ENCODE results near the gene RARG.

The RARG gene

DNA sequence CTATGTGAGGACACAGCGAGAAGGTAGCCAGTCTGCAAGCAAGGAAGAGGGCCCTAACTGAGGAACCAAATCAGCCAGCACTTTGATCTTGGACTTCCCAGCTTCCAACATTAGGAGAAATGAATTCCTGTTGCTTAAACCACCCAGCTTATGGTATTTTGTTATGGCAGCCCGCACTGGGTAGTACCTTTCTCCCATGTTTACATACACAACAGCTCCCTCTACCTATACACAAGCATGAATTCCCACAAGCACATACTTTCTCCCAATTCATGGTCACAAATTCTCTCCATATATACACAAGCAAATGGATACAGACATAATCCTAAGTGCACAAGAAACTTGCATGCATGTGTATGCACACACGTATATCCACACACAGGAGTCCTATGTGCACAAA, 32.3 kb downstream of the RARG start:
- H3K36me3 Mint-ChIP-seq (ENCODE audit: low read depth): peaks cover 62% of the 10 kb centered on the region
- peak overlapping the region; percentile 41 for H3K27ac Mint-ChIP-seq
- no peaks in the 10 kb centered on the region for H3K27me3 Mint-ChIP-seq (ENCODE audit: low read depth)
- peaks cover 55% of the 10 kb centered on the region for H3K4me1 Mint-ChIP-seq (ENCODE audit: low read depth)
- H3K9me3 Mint-ChIP-seq: no peaks in the 10 kb centered on the region
- H3K4me3 Mint-ChIP-seq: peak overlapping the region; percentile 67

DNA sequence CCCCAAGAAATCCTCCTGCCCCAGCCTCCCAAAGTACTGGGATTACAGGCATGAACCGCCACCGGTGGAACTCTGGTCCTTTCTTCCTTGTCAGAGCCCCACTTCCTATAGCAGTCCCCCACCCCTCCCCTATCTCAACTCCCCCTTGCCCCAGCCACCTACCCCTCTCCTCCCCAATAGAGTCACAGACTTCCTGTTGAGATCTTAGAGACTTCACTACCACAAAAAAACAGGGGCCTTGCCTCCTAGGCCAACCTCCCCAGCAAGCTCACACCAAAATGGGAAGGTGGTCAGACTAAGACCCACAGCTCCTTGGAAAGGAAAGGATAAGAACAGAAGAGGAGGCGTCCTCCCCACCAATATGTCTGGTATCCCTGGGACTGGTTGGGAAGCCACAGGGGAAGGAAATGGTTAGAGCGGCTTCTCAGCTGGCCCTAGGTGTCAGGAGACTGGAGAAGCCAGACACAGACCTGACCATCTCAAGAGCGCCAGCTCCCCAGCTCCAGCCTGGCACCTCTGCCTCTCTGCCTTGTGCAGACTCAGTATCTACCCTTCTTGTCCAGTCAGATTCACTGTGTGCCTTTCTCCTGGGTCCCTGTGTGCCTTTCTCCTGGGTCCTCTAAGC, 33.4 kb downstream of the RARG start:
- peaks cover 50% of the 10 kb centered on the region for H3K4me1 Mint-ChIP-seq (ENCODE audit: low read depth)
- peaks cover 65% of the 10 kb centered on the region for H3K36me3 Mint-ChIP-seq (ENCODE audit: low read depth)

GRCh38 chr12:53197011-53197640, 34.9 kb downstream of the RARG start:
- peak overlapping the region; percentile 55 for H3K4me3 Mint-ChIP-seq
- H3K36me3 Mint-ChIP-seq (ENCODE audit: low read depth): peaks cover 74% of the 10 kb centered on the region
- peak overlapping the region; percentile 62 for H3K27ac Mint-ChIP-seq

More for the DNA sequence above, 33.4 kb downstream of the RARG start:
- H3K27ac Mint-ChIP-seq: peak overlapping the region; percentile 71
- no peaks in the 10 kb centered on the region for H3K27me3 Mint-ChIP-seq (ENCODE audit: low read depth)
- H3K9me3 Mint-ChIP-seq: no peaks in the 10 kb centered on the region
- H3K4me3 Mint-ChIP-seq: peak overlapping the region; percentile 70

GRCh38 chr12:53196486-53196885, 35.5 kb downstream of the RARG start:
- Mint-ChIP-seq H3K9me3 (no peaks in the 10 kb centered on the region), H3K27me3 (ENCODE audit: low read depth) (no peaks in the 10 kb centered on the region), H3K27ac (peak overlapping the region; percentile 62), H3K4me3 (peak overlapping the region; percentile 28), H3K36me3 (ENCODE audit: low read depth) (peaks cover 80% of the 10 kb centered on the region), H3K4me1 (ENCODE audit: low read depth) (peaks cover 51% of the 10 kb centered on the region)

More at GRCh38 chr12:53197011-53197640, 34.9 kb downstream of the RARG start:
- H3K9me3 Mint-ChIP-seq: no peaks in the 10 kb centered on the region
- H3K27me3 Mint-ChIP-seq (ENCODE audit: low read depth): no peaks in the 10 kb centered on the region
- peaks cover 50% of the 10 kb centered on the region for H3K4me1 Mint-ChIP-seq (ENCODE audit: low read depth)

GRCh38 chr12:53195516-53196420, 36.2 kb downstream of the RARG start:
- Mint-ChIP-seq H3K4me3 (no peak overlapping the region), H3K36me3 (ENCODE audit: low read depth) (peaks cover 82% of the 10 kb centered on the region), H3K27ac (peak overlapping the region; percentile 72), H3K4me1 (ENCODE audit: low read depth) (peaks cover 48% of the 10 kb centered on the region), H3K27me3 (ENCODE audit: low read depth) (no peaks in the 10 kb centered on the region), H3K9me3 (no peaks in the 10 kb centered on the region)

DNA sequence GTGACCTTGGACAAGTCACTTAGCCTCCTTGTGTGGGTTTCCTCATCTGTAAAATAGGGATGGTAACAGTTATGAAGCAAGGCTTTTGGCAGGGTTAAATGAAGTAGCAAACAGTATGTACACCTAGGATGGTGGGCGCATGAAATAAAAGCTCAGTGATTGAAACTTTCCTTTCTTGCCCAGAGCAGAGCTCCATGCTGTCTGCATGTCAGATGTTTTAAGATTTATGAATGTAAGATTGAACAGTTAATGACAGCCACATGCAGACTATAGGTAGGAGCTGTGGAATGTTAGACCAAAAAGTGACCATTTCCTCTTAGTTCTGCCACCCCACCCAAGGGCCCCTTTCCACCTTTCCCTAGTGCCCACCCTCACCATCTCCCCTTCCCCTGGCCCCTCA, 37.0 kb downstream of the RARG start:
- H3K36me3 Mint-ChIP-seq (ENCODE audit: low read depth): peaks cover 77% of the 10 kb centered on the region
- H3K27ac Mint-ChIP-seq: no peak overlapping the region
- H3K4me1 Mint-ChIP-seq (ENCODE audit: low read depth): peaks cover 41% of the 10 kb centered on the region
- no peaks in the 10 kb centered on the region for H3K9me3 Mint-ChIP-seq
- H3K4me3 Mint-ChIP-seq: no peak overlapping the region
- no peaks in the 10 kb centered on the region for H3K27me3 Mint-ChIP-seq (ENCODE audit: low read depth)

DNA sequence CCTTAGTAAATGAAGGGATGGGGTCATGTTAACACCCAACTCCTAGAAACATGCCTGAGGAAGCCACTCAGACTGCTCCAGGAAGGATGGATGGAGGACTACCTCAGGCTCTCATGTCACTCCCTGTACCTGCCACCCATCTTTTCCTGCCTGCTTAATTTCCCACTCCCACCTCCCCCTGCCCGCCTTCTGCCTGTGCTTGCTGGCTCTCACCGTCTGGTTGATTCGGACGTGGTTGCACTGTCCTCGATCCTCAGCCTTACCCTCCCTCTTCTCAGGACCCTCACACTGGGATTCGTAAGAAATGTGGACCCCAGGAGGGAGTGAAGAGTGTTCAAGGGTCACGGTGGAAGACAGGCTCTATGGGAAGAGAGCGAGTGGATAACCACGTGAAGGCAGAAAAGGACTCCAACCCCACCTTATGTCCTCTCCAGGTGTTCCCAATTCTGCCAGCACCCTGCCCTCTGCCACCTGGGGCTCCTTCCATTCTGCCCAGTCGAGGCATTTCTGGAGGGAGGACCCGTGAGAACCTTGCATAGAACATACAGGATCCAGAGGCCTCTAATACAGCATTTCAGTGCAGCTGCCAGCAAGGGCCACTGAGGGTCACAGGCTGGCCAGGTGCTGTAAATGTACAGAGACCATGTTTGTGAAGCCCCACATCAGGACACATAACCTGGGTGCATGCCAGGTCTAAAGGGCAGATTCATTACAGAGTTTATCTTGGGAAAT, 37.9 kb downstream of the RARG start:
- H3K27ac Mint-ChIP-seq: no peak overlapping the region
- peaks cover 36% of the 10 kb centered on the region for H3K4me1 Mint-ChIP-seq (ENCODE audit: low read depth)
- H3K4me3 Mint-ChIP-seq: no peak overlapping the region
- no peaks in the 10 kb centered on the region for H3K9me3 Mint-ChIP-seq
- H3K27me3 Mint-ChIP-seq (ENCODE audit: low read depth): no peaks in the 10 kb centered on the region
- H3K36me3 Mint-ChIP-seq (ENCODE audit: low read depth): peaks cover 72% of the 10 kb centered on the region

GRCh38 chr12:53193040-53193439, 39.0 kb downstream of the RARG start:
- Mint-ChIP-seq H3K27ac (peak overlapping the region; percentile 38), H3K4me1 (ENCODE audit: low read depth) (peaks cover 26% of the 10 kb centered on the region), H3K27me3 (ENCODE audit: low read depth) (no peaks in the 10 kb centered on the region), H3K36me3 (ENCODE audit: low read depth) (peaks cover 75% of the 10 kb centered on the region), H3K4me3 (no peak overlapping the region), H3K9me3 (no peaks in the 10 kb centered on the region)

DNA sequence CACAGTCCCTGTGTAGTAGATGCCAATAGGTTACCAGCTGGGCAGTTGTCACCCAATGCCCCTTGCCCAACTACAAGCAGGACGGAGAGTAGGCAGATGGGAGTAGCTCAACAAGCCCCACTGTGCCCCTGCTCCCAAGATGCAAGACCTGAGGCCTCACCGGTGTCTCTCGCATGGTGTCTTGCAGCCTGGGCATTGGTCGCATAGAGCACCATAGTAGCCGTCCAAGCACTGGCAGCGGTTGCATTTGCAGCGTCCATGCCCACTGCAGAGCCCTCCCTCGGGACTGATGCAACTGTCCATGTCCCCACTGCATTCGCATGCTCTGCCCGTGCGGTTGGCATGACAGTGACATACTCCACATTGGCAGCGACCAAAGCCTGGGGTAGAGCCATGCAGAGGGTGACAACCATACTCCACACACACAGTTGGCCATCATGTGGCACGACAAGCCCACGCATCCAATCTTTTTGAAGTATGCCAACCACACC, 39.4 kb downstream of the RARG start:
- no peaks in the 10 kb centered on the region for H3K27me3 Mint-ChIP-seq (ENCODE audit: low read depth)
- H3K4me1 Mint-ChIP-seq (ENCODE audit: low read depth): peaks cover 22% of the 10 kb centered on the region
- H3K36me3 Mint-ChIP-seq (ENCODE audit: low read depth): peaks cover 77% of the 10 kb centered on the region
- no peak overlapping the region for H3K4me3 Mint-ChIP-seq
- no peaks in the 10 kb centered on the region for H3K9me3 Mint-ChIP-seq
- no peak overlapping the region for H3K27ac Mint-ChIP-seq

- Mint-ChIP-seq H3K36me3 (ENCODE audit: low read depth) (peaks cover 79% of the 10 kb centered on the region), H3K4me3 (no peak overlapping the region), H3K27me3 (ENCODE audit: low read depth) (no peaks in the 10 kb centered on the region), H3K9me3 (no peaks in the 10 kb centered on the region), H3K4me1 (ENCODE audit: low read depth) (peaks cover 20% of the 10 kb centered on the region), H3K27ac (no peak overlapping the region)
Measured at GRCh38 chr12:53191885-53192530, 40.0 kb downstream of the RARG start.

DNA sequence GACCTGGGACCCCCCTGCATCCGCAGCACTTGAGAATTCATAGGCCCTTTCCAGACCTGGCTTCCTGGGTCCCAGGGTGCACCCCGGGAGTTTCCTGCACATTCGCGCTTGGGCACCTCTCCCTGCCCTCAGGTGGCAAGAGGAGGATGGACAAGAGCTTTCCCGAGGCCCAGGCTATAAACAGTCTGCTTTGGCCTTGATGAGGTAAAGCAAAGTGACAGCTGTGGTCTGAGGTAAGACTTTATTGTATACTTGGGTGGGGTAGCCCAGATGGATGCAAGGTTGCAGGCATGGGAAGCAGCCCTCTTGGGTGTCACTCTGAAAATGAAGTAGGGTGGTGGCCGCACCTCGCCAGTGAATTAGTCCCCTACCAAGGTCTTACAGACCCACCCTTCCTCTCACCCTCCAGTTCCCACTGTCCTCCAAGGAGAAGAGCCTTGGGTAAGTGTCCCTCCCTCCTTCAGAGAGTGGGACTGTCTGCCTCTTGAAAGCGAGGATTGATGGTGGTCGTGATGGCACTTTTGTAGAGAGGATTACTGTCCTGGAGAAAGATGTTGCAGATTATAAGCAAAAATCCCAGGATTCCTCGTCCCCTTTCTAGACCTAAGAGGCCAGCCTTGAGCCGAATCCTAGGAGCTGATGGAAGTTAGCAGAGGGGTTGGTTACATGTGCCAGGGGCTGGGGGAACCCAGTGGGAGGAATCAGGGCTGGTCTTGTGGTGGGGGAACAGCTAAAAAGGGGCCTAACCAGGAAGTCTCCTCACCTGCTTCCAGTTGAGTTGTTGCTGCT, 40.7 kb downstream of the RARG start:
- Mint-ChIP-seq H3K9me3 (no peaks in the 10 kb centered on the region), H3K27me3 (ENCODE audit: low read depth) (no peaks in the 10 kb centered on the region), H3K27ac (no peak overlapping the region), H3K36me3 (ENCODE audit: low read depth) (peaks cover 79% of the 10 kb centered on the region), H3K4me3 (no peak overlapping the region), H3K4me1 (ENCODE audit: low read depth) (peaks cover 15% of the 10 kb centered on the region)

- Mint-ChIP-seq H3K4me3 (no peak overlapping the region), H3K36me3 (ENCODE audit: low read depth) (peaks cover 80% of the 10 kb centered on the region), H3K4me1 (ENCODE audit: low read depth) (peaks cover 15% of the 10 kb centered on the region), H3K9me3 (no peaks in the 10 kb centered on the region), H3K27ac (no peak overlapping the region), H3K27me3 (ENCODE audit: low read depth) (no peaks in the 10 kb centered on the region)
Measured at GRCh38 chr12:53190108-53190729, 41.8 kb downstream of the RARG start.

Measured in T-helper 1 cell treated with Interleukin-12 subunit alpha and Interleukin-12 subunit beta and Interleukin-4 antibody, amounts not matched to agents 30 μg/mL and 1 μg/mL, for 36 hours (primary cell).